Activated naive CD4-positive, alpha-beta T cell treated with Interleukin-2 at 50 U/mL for 16 hours (primary cell): ENCODE measurements around the gene SMIM30.
A peak's percentile ranks its signal among the peaks of the same experiment; 100 is the strongest.
"Not testable (repeated sequence)": the region's sequence is repeated elsewhere in the genome, so short reads cannot be mapped to it uniquely, and the experiment has no call there.

Experiments used
- DNase-seq: peaks from one replicate; pipeline ENCODE4 v3.0.0-alpha.2; 2020

The SMIM30 gene

GRCh38 chr7:113118074-113118959 lies at the start of gene SMIM30:
Gene SMIM30, minus strand, starts transcription at chr7:113118554. Its CDS starts 976 bp downstream, at chr7:113117578.
- peak; percentile 89 for DNase-seq

- not testable (repeated sequence) for DNase-seq
Observed at GRCh38 chr7:113166176-113166575, 47.8 kb upstream of the SMIM30 start.

- DNase-seq = no peak
Observed at GRCh38 chr7:113161050-113161449, 42.7 kb upstream of the SMIM30 start.

- DNase-seq = no peak
Observed at GRCh38 chr7:113159746-113160339, 41.5 kb upstream of the SMIM30 start.

GRCh38 chr7:113158756-113159155 lies 40.4 kb upstream of the SMIM30 start:
- DNase-seq = no peak

- DNase-seq = no peak
Observed at GRCh38 chr7:113154117-113154516, 35.8 kb upstream of the SMIM30 start.

GRCh38 chr7:113144817-113145216 lies 26.5 kb upstream of the SMIM30 start:
- DNase-seq = no peak

- DNase-seq = no peak
Observed at GRCh38 chr7:113143486-113144257, 25.3 kb upstream of the SMIM30 start.

GRCh38 chr7:113142385-113143119 lies 24.2 kb upstream of the SMIM30 start:
- no peak for DNase-seq

GRCh38 chr7:113141803-113142202 lies 23.4 kb upstream of the SMIM30 start:
- DNase-seq = no peak

GRCh38 chr7:113140956-113141355 lies 22.6 kb upstream of the SMIM30 start:
- no peak for DNase-seq

- no peak for DNase-seq
Observed at GRCh38 chr7:113137241-113137640, 18.9 kb upstream of the SMIM30 start.

- DNase-seq = no peak
Observed at GRCh38 chr7:113134025-113134424, 15.7 kb upstream of the SMIM30 start.

GRCh38 chr7:113131367-113131766 lies 13.0 kb upstream of the SMIM30 start:
- DNase-seq = no peak

GRCh38 chr7:113128031-113128430 lies 9.7 kb upstream of the SMIM30 start:
- no peak for DNase-seq

GRCh38 chr7:113125728-113126127 lies 7.4 kb upstream of the SMIM30 start:
- DNase-seq = no peak

GRCh38 chr7:113122744-113123143 lies 4.4 kb upstream of the SMIM30 start:
- DNase-seq = no peak

- DNase-seq = no peak
Observed at GRCh38 chr7:113120647-113121046, 2.3 kb upstream of the SMIM30 start.

GRCh38 chr7:113119429-113119828 lies 1.1 kb upstream of the SMIM30 start:
- no peak for DNase-seq

- not testable (repeated sequence) for DNase-seq
Observed at GRCh38 chr7:113117374-113117774, 980 bp downstream of the SMIM30 start.

- no peak for DNase-seq
Observed at GRCh38 chr7:113113912-113114311, 4.4 kb downstream of the SMIM30 start.

GRCh38 chr7:113109718-113110117 lies 8.6 kb downstream of the SMIM30 start:
- DNase-seq = no peak

- no peak for DNase-seq
Observed at GRCh38 chr7:113100121-113100603, 18.2 kb downstream of the SMIM30 start.
